Smooth muscle cell of bladder (primary cell): ENCODE measurements around the gene SUCO. TPM values are rescaled to one million over a fixed set of nuclear protein-coding genes. Genes with fewer than 3 reads are reported as not detected.

Source experiments
- total RNA-seq: library from RNA; depleted of rRNA; stranded (reverse); fragments of >200 nt; gene quantifications from 2 replicates; pipeline ENCODE4 v1.2.3, GENCODE V29; 2014

The SUCO gene, protein sequence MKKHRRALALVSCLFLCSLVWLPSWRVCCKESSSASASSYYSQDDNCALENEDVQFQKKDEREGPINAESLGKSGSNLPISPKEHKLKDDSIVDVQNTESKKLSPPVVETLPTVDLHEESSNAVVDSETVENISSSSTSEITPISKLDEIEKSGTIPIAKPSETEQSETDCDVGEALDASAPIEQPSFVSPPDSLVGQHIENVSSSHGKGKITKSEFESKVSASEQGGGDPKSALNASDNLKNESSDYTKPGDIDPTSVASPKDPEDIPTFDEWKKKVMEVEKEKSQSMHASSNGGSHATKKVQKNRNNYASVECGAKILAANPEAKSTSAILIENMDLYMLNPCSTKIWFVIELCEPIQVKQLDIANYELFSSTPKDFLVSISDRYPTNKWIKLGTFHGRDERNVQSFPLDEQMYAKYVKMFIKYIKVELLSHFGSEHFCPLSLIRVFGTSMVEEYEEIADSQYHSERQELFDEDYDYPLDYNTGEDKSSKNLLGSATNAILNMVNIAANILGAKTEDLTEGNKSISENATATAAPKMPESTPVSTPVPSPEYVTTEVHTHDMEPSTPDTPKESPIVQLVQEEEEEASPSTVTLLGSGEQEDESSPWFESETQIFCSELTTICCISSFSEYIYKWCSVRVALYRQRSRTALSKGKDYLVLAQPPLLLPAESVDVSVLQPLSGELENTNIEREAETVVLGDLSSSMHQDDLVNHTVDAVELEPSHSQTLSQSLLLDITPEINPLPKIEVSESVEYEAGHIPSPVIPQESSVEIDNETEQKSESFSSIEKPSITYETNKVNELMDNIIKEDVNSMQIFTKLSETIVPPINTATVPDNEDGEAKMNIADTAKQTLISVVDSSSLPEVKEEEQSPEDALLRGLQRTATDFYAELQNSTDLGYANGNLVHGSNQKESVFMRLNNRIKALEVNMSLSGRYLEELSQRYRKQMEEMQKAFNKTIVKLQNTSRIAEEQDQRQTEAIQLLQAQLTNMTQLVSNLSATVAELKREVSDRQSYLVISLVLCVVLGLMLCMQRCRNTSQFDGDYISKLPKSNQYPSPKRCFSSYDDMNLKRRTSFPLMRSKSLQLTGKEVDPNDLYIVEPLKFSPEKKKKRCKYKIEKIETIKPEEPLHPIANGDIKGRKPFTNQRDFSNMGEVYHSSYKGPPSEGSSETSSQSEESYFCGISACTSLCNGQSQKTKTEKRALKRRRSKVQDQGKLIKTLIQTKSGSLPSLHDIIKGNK (N-terminal part only)
- total RNA-seq, result 18.6 and 25.8 TPM in 2 replicates

DNA sequence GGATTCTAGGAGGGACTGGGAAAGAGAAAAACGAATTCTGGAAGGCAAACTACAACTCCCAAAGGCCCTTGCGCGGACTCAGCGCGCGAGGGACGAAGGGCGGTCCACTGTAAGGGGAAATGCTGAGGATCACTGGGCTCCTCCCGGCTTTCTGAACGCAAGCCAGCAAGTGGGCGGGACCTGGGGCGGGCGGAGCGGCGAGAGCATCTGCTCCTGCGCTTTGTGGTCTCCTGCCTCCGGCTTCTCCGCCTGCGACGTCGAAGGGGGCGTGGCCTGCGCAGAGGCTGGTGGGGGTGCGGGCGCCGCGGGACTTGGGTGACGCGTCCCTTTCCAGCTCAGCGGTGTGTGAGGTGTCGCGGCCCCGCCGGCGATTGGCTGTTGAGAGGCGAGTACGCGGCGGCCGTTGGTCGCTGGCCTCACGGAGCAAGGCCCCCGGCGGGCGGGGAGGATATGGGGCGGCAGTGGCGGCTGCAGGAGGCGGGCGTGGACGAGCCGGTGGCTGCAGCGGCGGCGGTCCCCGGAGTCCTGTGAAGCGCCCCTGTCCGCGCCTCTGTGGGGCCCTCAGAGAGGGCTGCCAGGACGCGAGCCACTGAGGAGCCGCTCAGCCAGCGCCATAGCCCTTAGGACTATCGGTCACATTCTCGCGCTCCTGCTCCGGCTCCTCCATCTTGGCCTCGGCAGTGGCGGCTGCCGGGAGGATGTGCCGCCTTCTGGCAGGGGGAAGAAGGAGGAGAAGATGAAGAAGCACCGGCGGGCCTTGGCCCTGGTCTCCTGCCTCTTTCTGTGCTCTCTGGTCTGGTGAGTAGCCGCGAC is at the start of gene SUCO:
Gene SUCO, plus strand, starts transcription at position 451 of the 813 bp plus-strand sequence. Its CDS starts 286 bp downstream, at position 737.

DNA sequence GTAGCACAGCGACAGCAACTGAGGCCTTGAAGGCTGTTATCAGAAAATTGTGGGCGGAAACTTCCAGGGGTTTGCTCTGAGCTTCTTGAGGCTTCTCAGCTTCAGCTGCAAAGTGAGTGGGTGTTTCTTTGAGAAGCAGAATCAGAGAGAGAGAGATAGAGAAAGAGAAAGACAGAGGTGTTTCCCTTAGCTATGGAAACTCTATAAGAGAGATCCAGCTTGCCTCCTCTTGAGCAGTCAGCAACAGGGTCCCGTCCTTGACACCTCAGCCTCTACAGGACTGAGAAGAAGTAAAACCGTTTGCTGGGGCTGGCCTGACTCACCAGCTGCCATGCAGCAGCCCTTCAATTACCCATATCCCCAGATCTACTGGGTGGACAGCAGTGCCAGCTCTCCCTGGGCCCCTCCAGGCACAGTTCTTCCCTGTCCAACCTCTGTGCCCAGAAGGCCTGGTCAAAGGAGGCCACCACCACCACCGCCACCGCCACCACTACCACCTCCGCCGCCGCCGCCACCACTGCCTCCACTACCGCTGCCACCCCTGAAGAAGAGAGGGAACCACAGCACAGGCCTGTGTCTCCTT is 126.0 kb downstream of the SUCO start, which contains the start of gene FASLG:
Gene FASLG, plus strand, starts transcription at position 233 of the 583 bp plus-strand sequence. Its CDS starts 99 bp downstream, at position 332.

Other genes with a start within 250 kb of the SUCO start
- not detected in 2 replicates for gene C1orf105, start 112.5 kb upstream of the SUCO start, total RNA-seq
- 12.3 and 14.2 TPM in 2 replicates for gene PIGC, start 89.1 kb upstream of the SUCO start, total RNA-seq
- not detected in 2 replicates for gene FASLG, start 126.0 kb downstream of the SUCO start, total RNA-seq